Heart right ventricle (tissue), 16 donors: ENCODE measurements around the gene MORN5. TPM values are rescaled to one million over a fixed set of nuclear protein-coding genes. Genes with fewer than 3 reads are reported as not detected.
"Not testable (repeated sequence)": the region's sequence is repeated elsewhere in the genome, so short reads cannot be mapped to it uniquely, and the experiment has no call there.

Experiments
- ATAC-seq, 8 donors: fragments of 200-7000 bp; cut with Tn5 transposase; one replicate each; pipeline ENCODE4 v1.9.1; 2020; ENCODE audit warnings: mild to moderate bottlenecking in 8 of 8, moderate library complexity in 8 of 8, moderate number of reproducible peaks in 1 of 8
- DNase-seq, 2 donors: peaks; one replicate each; pipeline ENCODE4 v3.0.0-alpha.2; 2020
- H3K27ac ChIP-seq, 10 donors: fragments of 200-600 bp; sonication (generic) in 2 of 10; one replicate each; pipeline versions ENCODE4 v1.5.0 to v1.8.0; 2020 to 2022; ENCODE audit warnings: mild to moderate bottlenecking in 3 of 10
- H3K27me3 ChIP-seq, 7 donors: fragments of 200-600 bp; one replicate each; pipeline ENCODE4 v1.8.0; 2021 to 2022; ENCODE audit warnings: mild to moderate bottlenecking in 2 of 7
- H3K36me3 ChIP-seq, 9 donors: fragments of 200-600 bp; sonication (generic) in 1 of 9; one replicate each; pipeline versions ENCODE4 v1.5.0 to v1.8.0; 2020 to 2022; ENCODE audit warnings: mild to moderate bottlenecking in 2 of 9
- H3K4me1 ChIP-seq, 9 donors: fragments of 200-600 bp; sonication (generic) in 1 of 9; one replicate each; pipeline versions ENCODE4 v1.5.0 to v1.8.0; 2020 to 2022; ENCODE audit warnings: mild to moderate bottlenecking in 4 of 9
- H3K4me3 ChIP-seq, 10 donors: fragments of 200-600 bp; sonication (generic) in 2 of 10; one replicate each; pipeline versions ENCODE4 v1.5.0 to v1.8.0; 2020 to 2022; ENCODE audit warnings: mild to moderate bottlenecking in 7 of 10, moderate library complexity in 2 of 10
- H3K9me3 ChIP-seq, 11 donors: fragments of 200-600 bp in 10 of 11; sonication (generic) in 2 of 11; one replicate each; pipeline versions ENCODE4 v1.5.0 to v1.8.0; 2013 to 2022; ENCODE audit warnings: mild to moderate bottlenecking in 2 of 11, control low read depth in 1 of 11, moderate library complexity in 1 of 11
- WGBS, 2 donors: extraction: QIAGEN DNeasy Blood & Tissue Kit; methylation state at CpG; one replicate each; pipeline ENCODE4 v1.1.7; 2013; ENCODE audit warnings: inconsistent platforms in 1 of 2; 5-methylcytosine and 5-hydroxymethylcytosine counted together
- intact Hi-C, 10 donors: fragments of 100-400 bp; cut with DNase I; formaldehyde crosslinking; loops; one replicate each; pipeline versions ENCODE4 v1.11.1 to v1.14.2; 2022
- polyA plus RNA-seq, 2 donors: library from polyadenylated mRNA; stranded (reverse); fragments of 200-250 nt; gene quantifications; one replicate each; pipeline ENCODE4 v1.2.3, GENCODE V29; 2013
- total RNA-seq, 10 donors: library from RNA; stranded (reverse); fragmentation: NEBNext Ultra II Directional in 3 of 10; extraction: Animal tissue kit (Norgen Biotek cat#: 25700) in 3 of 10; gene quantifications; one replicate each; pipeline versions ENCODE4 v1.2.1 to v1.2.4, GENCODE V29; 2021 to 2023
- TF ChIP-seq, protein P1 (sequence below), 9 donors: fragments of 200-600 bp; sonication (generic) in 2 of 9; IDR thresholded peaks; one replicate each; pipeline versions ENCODE4 v1.5.0 to v1.8.0; 2021 to 2022; ENCODE audit warnings: antibody characterized with exemption in 9 of 9, mild to moderate bottlenecking in 5 of 9, moderate library complexity in 1 of 9
- donor health status: Arrhythmogenic right ventricular cardiomyopathy.
- donor health status: ischemic (EF 13 %, LVEDD 7.1; RV severe dilation, severe dysfunction).
- donor health status: healthy with polysubstance abuse.
- donor health status: DM: no; HTN: yes; CAD: no.
- donor health status: DM: no; HTN: no; CAD: no.
- donor health status: ischemic (EF 25% LVEDD 6.9; RV normal size, moderate dysfunction).
- donor health status: ischemic (EF 25% LVEDD 5.7; RV mildly dilated, moderate dysfunction).
- donor health status: healthy.
- donor health status: DM: yes; HTN: yes; CAD: no.
- donor health status: Ischemic cardiomyopathy.
- donor health status: ischemic (EF 35%, LVEDD 5.7; RV mildly dilated, moderate dysfunction).
- donor health status: nonischemic (EF 11% LVEDD 7.7; RV severe dilation, severe dysfunction).
- donor health status: DM: yes; HTN: yes; CAD: no.
- donor health status: PGD.
- donor health status: ischemic (EF 29% LVEDD 5.4; RV normal size, mild dysfunction).
- donor health status: nonischemic (EF 23%, LVEDD 6.1; RV moderate dilation, normal function).

The MORN5 gene
- total and polyA plus RNA-seq, 12 donors, result not detected

DNA sequence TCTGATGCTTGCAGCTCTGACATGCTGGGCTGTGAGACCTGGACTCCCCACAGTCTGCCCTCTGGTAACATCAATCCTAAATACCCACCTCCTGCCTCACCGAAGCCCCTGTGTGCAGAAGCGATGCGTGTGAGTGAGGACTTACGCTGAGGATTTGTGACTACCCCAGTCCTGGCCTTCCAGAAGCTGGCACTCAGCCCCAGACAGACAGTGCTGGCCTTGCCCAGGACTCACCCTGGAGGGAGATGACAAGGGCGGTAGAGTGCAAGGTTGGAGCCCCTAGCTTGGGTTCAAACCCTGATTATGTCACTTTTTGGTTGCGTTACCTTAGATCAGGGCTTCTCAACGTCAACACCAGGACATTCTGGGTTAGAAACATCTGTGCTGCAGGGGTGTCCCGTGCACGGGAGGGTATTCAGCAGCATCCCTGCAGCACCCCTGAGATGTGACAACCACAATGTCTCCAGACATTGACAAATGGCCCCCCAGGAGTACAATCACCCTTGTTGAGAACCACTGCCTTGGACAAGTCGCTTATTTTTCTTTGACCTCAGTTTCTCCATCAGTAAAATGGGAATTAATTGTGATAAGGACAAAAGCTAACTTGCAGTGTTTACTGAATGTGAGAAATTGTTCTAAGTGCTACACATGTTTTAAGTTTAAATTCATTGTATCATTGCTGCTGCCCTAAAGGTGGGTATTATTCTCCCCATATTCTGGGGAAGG, 43.1 kb upstream of the MORN5 start:
- WGBS, 2 donors, result 87 to 93% methylated on average over 10 of the region's 10 CpGs
- Histone ChIP-seq H3K4me3 (no peak overlapping the region), H3K27ac (no peak overlapping the region), H3K4me1 (no peaks in the 10 kb centered on the region), H3K36me3 (no peaks in the 10 kb centered on the region), H3K9me3 (no peaks in the 10 kb centered on the region), H3K27me3 (no peaks in the 10 kb centered on the region)
- DNase-seq (no peak), ATAC-seq (no peak)
- TF ChIP-seq, protein P1, sequence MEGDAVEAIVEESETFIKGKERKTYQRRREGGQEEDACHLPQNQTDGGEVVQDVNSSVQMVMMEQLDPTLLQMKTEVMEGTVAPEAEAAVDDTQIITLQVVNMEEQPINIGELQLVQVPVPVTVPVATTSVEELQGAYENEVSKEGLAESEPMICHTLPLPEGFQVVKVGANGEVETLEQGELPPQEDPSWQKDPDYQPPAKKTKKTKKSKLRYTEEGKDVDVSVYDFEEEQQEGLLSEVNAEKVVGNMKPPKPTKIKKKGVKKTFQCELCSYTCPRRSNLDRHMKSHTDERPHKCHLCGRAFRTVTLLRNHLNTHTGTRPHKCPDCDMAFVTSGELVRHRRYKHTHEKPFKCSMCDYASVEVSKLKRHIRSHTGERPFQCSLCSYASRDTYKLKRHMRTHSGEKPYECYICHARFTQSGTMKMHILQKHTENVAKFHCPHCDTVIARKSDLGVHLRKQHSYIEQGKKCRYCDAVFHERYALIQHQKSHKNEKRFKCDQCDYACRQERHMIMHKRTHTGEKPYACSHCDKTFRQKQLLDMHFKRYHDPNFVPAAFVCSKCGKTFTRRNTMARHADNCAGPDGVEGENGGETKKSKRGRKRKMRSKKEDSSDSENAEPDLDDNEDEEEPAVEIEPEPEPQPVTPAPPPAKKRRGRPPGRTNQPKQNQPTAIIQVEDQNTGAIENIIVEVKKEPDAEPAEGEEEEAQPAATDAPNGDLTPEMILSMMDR (IDR thresholded peaks at IDR 0.05), result no peak
- intact Hi-C loops, result no loop called here

DNA sequence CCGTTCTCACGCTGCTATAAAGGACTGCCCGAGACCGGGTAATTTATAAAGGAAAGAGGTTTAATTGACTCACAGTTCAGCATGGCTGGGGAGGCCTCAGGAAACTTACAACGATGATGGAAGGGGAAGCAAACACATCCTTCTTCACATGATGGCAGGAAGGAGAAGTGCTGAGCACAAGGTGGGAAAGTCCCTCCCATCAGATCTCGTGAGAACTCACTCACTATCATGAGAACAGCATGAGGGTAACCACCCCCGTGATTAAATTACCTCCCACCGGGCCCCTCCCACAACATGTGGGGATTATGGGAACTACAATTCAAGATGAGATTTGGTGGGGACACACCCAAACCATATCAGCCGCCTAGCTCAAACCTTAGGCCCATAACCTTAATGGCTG, 42.5 kb upstream of the MORN5 start:
- intact Hi-C loops, H3K9me3 ChIP-seq, H3K36me3 ChIP-seq, H3K27ac ChIP-seq, H3K4me3 ChIP-seq, H3K27me3 ChIP-seq, H3K4me1 ChIP-seq, ATAC-seq, DNase-seq: not testable (repeated sequence)
- WGBS, 2 donors, result 69 to 80% methylated on average over 9 of the region's 9 CpGs

- no peaks in the 10 kb centered on the region for H3K4me1 ChIP-seq
- intact Hi-C loops, result no loop called here
- no peak overlapping the region for H3K4me3 ChIP-seq
- no peak for DNase-seq
- no peaks in the 10 kb centered on the region for H3K36me3 ChIP-seq
- no peaks in the 10 kb centered on the region for H3K27me3 ChIP-seq
- TF ChIP-seq, protein P1 (IDR thresholded peaks at IDR 0.05), result no peak
- H3K27ac ChIP-seq, result no peak overlapping the region
- WGBS, 2 donors, result 78 to 80% methylated on average over 5 of the region's 5 CpGs
- H3K9me3 ChIP-seq, result no peaks in the 10 kb centered on the region
- no peak for ATAC-seq
These were observed 41.2 kb upstream of the MORN5 start for GRCh38 chr9:122118343-122119165.

GRCh38 chr9:122119166-122119521, 40.6 kb upstream of the MORN5 start:
- intact Hi-C loops, result no loop called here
- DNase-seq (no peak), ATAC-seq (no peak)
- TF ChIP-seq, protein P1 (IDR thresholded peaks at IDR 0.05), result no peak
- H3K27me3 ChIP-seq, result no peaks in the 10 kb centered on the region
- H3K9me3 ChIP-seq, result no peaks in the 10 kb centered on the region
- H3K4me3 ChIP-seq, result no peak overlapping the region
- H3K36me3 ChIP-seq, result no peaks in the 10 kb centered on the region
- no peaks in the 10 kb centered on the region for H3K4me1 ChIP-seq
- no peak overlapping the region for H3K27ac ChIP-seq
- WGBS, 2 donors, result 83 to 89% methylated on average over 13 of the region's 13 CpGs
